ENCODE results near the gene LPCAT1.
"Not testable (repeated sequence)": the region's sequence is repeated elsewhere in the genome, so short reads cannot be mapped to it uniquely, and the experiment has no call there.

Gene LPCAT1

DNA sequence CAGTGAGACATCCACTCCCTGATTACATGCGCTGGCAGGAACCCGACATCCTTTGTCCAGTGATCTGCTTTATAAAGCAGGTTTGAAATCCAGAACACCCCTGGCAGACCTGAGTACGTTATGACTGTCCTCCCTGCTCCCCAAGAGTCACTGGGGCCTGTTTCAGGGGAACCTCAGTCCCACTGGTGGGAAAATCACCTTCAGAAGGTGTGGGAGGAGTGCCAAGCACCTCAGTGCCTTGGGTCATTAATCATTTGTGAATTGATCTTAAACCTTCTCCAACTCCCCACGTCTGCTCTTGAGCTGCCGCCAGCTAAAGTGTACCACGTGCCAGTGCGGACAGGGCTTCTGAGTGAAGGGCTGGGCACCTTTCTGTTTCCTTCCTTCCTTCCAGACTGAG lies 94.7 kb downstream of the LPCAT1 start:
- no peak for DNase-seq

- no peak for DNase-seq
These were observed 95.7 kb downstream of the LPCAT1 start for GRCh38 chr5:1428107-1428506.

- DNase-seq: no peak
These were observed 99.0 kb downstream of the LPCAT1 start for GRCh38 chr5:1424716-1425115.

GRCh38 chr5:1423901-1424603 lies 99.7 kb downstream of the LPCAT1 start:
- DNase-seq: no peak

DNA sequence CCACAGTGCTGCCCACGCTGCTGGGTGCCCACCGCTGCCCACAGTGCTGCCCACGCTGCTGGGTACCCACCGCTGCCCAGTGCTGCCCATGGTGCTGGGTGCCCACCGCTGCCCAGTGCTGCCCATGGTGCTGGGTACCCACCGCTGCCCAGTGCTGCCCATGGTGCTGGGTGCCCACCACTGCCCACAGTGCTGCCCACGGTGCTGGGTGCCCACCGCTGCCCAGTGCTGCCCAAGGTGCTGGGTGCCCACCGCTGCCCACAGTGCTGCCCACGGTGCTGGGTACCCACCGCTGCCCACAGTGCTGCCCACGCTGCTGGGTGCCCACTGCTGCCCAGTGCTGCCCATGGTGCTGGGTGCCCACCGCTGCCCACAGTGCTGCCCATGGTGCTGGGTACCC lies 101.2 kb downstream of the LPCAT1 start:
- not testable (repeated sequence) for DNase-seq

DNA sequence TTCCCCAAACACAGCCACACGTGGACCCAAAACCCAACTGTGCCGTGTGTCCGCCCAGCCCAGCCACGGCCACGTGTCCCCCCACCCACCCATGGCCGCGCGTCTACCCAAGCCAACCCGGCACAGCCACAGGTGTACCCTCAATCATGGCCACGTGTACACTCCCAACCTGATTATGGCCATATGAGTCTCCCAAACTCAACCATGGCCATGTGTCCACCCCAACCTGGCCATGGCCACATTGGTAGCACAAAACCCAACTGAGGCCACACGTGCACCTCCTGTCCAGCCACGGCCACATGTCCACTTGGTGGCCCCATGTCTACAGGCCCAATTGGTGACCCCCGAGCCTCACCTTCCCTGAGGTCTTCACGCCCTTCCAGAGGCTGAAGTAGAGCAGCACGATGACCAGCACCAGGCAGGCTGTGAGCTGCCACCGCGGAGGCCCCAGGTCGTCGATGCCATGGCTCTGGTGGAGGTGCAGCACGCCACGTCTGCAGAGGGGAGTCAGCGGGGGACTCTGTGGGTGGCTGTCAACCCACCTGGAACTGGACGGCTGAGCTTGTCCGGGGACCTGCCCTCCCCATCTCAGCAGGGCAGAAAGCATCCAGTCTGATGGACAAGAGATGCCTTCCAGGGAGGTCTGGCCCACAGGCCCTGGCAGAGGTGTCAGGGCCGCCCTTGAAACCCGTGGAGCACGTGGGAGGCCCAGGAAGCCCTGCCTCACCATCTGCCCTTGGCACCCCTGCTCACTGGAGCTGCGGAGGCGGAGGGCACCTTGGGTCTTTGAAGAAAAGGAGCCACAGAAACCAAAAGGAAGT lies 102.0 kb downstream of the LPCAT1 start:
- no peak for DNase-seq

DNA sequence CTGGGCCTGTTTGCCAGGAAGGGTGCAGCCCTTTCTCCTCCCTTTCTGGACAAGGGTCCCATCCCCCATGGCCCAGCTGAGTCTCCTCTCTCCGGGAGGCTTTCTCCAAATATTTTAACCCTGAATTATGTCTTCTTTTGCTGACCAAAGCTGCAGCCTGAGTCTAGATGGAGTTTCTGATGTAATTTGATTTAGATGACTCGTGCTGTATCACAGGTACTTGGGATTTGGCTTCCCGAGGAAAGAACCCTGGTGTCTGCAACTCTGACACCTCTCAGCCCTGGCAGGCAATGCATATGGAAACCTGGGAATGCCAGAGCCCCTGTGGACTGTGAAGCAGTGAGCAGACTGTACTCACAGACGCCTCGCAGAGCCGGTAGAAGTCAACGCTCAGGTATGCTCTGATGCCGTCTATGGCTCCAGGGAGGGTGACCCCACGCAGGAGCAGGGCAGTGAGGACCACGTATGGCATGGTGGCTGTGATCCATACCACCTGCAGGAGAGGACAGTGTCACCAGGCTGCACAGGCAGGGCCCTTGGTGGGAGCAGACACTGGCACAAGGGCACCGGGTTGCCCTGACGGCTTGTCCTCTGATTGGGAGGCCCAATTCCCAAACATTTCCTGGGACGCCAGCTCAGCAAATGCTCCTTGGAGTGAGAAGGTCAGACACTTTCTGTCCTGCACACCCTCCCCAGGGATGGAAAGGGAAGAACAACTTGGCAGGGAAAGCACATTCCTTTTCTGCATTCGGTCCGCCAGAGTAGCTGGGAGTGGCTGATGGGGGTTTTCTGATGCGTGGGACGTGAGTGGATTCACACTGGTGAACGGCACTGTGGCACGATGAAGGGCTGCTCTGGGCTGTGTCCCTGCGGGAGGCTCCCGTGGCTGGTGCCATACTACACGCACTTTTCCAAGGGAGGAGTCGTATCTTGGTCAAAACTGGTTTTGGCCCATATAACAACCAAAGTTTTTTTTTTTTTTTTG lies 103.3 kb downstream of the LPCAT1 start:
- no peak for DNase-seq

GRCh38 chr5:1419476-1420210 lies 104.1 kb downstream of the LPCAT1 start:
- no peak for DNase-seq

DNA sequence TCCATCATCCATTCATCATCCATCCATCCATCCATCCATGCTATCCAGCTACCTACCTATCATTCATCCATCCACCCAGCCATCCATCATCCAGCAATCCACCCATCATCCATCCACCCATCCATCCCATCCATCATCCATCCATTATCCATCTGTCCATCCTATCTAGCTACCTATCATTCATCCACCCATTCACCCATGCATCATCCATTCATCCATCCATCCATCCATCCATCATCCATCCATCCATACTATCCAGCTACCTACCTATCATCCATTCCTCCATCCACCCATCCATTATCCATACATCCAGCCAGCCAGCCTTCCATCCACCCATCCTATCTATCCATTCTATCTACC lies 104.9 kb downstream of the LPCAT1 start:
- DNase-seq: no peak

GRCh38 chr5:1418238-1418920 lies 105.4 kb downstream of the LPCAT1 start:
- DNase-seq: no peak

DNA sequence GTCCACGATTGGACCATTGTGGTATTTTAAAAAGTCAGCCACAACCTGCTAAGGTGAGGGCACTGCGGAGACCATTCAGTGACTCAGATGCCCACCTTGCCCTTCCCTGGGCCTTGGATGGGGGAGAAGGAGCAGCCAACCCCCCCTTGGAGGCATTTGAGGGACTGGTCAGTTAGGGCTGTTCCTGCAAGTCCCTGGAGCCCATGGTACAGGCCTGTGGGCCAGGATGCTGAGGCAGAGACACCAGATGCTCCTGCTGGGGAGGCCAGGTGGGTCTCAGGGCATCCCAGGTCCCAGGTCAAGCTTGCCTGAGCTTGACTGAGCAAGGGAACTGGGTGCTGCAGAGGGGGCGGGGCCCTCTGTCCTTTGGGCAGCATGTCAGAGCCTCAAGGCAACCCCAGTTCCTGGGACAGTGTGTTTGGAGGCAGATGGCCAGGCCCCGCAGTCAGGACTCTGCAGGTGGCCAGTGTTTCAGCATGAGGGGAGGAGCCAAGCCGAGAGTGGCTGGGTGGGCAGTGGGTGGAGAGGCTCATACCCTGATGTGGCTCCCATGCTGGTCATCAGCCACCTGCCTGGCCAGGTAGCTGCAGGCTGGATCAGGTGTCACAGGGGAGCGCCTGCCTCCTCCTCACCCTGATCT lies 106.1 kb downstream of the LPCAT1 start:
- no peak for DNase-seq

DNA sequence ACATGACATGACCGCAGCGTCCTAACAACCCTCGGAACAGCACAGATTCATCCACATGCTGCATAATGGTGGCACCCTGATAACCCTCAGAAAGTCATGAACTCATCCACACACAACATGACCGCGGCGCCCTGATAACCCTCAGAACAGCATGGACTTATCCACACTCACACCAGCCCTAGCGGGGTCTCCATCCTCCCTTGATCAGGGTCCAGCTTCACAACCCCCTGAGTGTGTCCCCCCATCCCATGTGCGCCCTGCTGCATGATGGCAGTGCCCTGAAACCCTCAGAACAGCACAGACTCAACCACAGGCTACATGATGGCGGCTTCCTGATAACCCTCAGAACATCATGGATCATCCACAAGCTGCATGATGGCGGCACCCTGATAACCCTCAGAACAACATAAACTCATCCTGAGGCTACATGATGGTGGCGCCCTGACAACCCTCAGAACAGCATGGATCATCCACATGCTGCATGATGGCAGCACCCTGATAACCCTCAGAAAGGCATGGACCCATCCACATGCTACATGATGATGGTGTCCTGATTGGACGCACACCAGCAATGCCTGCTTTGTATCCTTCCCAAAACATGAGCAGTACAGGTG lies 106.8 kb downstream of the LPCAT1 start:
- DNase-seq: no peak

- DNase-seq: no peak
These were observed 108.0 kb downstream of the LPCAT1 start for GRCh38 chr5:1415626-1416360.

- DNase-seq: no peak
These were observed 108.7 kb downstream of the LPCAT1 start for GRCh38 chr5:1415059-1415425.

DNA sequence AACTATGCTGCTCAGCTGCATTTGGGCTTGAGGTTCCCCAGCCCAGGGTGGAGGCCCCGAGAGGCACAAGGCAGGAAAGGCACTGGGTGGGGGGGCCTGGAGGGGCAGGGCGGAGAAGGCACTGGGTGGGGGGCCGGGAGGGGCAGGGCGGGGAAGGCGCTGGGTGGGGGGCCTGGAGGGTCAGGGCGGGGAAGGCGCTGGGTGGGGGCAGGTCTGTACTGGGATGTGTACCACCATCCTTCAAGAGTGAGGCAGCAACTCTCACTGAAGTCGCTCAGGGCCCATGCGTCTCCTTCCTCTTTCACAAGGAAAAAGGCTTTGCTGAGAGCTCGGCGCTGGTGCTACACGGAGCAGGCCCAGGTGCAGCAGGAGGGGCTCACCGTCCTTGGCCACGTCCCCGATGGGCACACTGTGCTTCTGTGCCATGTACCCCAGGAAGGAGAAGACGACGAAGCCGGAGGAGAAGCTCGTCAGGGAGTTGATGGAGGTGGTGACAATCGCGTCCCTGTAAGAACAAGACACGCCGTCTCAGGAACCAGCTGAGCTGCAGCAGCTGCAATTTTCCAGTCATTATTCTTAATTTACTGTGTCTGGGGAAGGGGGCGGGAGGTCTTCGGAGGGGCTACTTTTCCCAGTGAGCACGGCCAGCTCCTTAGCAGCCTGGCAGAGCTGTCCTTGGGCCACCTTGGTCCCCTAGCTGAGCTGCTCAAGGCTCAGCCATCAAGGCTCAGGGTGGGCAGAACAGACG lies 109.3 kb downstream of the LPCAT1 start:
- peak in 8 of 51 donors; percentile 5 to 33 (median 10) for DNase-seq

GRCh38 chr5:1413611-1414241 lies 110.0 kb downstream of the LPCAT1 start:
- no peak for DNase-seq

GRCh38 chr5:1413211-1413610 lies 110.5 kb downstream of the LPCAT1 start:
- DNase-seq: no peak

GRCh38 chr5:1412621-1413020 lies 111.1 kb downstream of the LPCAT1 start:
- no peak for DNase-seq

Measured in hypothalamus (tissue), 51 donors.